Spleen (tissue), 7 donors: ENCODE results near the gene SEPSECS.

ENCODE experiments used
- POLR2AphosphoS5 ChIP-seq, 3 donors: sonication (generic); formaldehyde crosslinking; IDR thresholded peaks; one replicate each; pipeline ENCODE4 v1.5.1; 2017; ENCODE audit warnings: antibody characterized with exemption in 3 of 3
- TF ChIP-seq, protein P1 (sequence below), 11 experiments: fragments of 200-600 bp in 7 of 11; fragments of 450-650 bp in 4 of 11; sonication (generic) in 4 of 11; IDR thresholded peaks in 8 of 11; conservative IDR thresholded peaks in 3 of 11; 1 replicate in 7 of 11; 2 replicates in 4 of 11; pipeline versions ENCODE4 v1.4.0 to v1.8.0; 2016 to 2021; ENCODE audit warnings: antibody characterized with exemption in 11 of 11, inconsistent platforms in 4 of 11, mild to moderate bottlenecking in 1 of 11
- donor health status: DM: no; HTN: no; CAD: no; lungs with moderate emphysema.
- donor health status: DM: no; HTN: no; CAD: no.
- donor health status: DM: no; HTN: no; CAD: no.

DNA sequence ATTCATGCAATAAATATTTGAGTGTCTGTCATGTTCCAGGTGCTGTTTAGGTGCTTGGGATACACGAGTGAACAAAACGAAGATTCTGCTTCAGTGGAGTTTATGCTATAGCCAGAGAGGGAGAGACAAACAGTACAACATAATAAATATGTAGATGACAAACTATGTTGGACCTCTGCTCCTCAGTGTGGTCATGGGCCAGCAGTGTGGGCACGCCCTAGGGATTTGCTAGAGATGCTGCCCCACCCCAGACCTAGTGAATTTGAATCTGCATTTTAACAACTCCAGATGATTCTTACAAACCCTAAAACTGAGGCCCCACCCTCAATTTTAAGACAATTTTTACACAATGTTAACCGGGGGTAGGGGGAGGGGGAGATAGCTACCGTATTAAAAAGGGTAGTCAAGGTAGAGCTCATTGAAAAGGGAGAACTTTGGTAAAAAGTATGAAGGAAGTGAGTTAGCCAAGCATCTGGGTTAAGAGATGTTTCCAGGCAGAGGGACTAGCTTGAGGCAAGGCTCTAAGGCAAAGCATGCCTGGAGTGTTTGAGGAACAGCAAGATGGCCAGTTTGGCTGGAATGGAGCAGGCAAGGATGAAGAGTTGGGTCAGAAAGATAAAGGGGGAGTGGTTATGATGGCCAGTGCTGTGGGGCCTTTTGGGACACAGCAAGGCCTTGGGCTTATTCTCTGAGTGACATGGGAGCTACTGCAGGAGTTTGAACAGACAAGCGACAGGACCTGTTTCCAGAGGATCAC is 42.4 kb downstream of the SEPSECS start:
- TF ChIP-seq, protein P1, sequence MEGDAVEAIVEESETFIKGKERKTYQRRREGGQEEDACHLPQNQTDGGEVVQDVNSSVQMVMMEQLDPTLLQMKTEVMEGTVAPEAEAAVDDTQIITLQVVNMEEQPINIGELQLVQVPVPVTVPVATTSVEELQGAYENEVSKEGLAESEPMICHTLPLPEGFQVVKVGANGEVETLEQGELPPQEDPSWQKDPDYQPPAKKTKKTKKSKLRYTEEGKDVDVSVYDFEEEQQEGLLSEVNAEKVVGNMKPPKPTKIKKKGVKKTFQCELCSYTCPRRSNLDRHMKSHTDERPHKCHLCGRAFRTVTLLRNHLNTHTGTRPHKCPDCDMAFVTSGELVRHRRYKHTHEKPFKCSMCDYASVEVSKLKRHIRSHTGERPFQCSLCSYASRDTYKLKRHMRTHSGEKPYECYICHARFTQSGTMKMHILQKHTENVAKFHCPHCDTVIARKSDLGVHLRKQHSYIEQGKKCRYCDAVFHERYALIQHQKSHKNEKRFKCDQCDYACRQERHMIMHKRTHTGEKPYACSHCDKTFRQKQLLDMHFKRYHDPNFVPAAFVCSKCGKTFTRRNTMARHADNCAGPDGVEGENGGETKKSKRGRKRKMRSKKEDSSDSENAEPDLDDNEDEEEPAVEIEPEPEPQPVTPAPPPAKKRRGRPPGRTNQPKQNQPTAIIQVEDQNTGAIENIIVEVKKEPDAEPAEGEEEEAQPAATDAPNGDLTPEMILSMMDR (IDR thresholded peaks at IDR 0.05 in 8 of 11, conservative IDR thresholded peaks at IDR 0.05 in 3 of 11) = no peak
- TF ChIP-seq POLR2AphosphoS5 (IDR thresholded peaks at IDR 0.05) = no peak
